ENCODE measurements around the gene C1orf53.

DNA sequence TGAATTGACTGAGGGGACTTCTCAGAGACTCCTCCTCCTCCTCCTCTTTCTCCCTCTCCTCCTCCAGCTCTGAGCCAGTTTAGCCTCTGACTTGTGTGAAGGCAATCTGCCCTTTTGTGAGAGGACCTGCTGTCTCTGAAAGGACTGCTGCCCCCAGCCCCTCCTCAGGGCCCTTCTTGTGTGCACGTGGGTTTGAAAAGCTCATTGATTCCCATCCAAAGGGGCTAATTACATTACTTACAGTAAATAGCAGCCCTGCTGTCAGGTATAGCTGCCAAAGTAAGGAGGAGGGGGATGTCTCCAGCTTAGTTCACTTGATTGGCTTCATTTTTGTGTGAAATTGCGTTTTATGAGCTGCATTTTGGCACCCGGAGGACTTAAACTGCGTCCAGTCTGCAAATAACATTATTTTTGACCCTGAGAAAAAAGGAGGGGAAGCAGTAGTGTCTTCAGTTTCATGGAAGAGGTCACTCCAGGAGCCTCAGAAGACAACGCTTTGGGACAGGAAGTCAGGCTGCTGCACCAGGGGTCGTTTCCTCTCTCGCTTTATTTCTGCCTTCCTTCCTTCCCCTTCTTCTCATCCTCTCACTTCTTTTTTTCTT is 12.9 kb downstream of the C1orf53 start:
- no peak for TF ChIP-seq POLR2A (IDR thresholded peaks at IDR 0.05)
- TF ChIP-seq, protein P1, sequence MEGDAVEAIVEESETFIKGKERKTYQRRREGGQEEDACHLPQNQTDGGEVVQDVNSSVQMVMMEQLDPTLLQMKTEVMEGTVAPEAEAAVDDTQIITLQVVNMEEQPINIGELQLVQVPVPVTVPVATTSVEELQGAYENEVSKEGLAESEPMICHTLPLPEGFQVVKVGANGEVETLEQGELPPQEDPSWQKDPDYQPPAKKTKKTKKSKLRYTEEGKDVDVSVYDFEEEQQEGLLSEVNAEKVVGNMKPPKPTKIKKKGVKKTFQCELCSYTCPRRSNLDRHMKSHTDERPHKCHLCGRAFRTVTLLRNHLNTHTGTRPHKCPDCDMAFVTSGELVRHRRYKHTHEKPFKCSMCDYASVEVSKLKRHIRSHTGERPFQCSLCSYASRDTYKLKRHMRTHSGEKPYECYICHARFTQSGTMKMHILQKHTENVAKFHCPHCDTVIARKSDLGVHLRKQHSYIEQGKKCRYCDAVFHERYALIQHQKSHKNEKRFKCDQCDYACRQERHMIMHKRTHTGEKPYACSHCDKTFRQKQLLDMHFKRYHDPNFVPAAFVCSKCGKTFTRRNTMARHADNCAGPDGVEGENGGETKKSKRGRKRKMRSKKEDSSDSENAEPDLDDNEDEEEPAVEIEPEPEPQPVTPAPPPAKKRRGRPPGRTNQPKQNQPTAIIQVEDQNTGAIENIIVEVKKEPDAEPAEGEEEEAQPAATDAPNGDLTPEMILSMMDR (IDR thresholded peaks at IDR 0.05): no peak

Measured in thyroid gland (tissue), 4 donors.